Glomerular endothelial cell (primary cell): ENCODE data around the gene IDUA. TPM values are rescaled to one million over a fixed set of nuclear protein-coding genes. Genes with fewer than 3 reads are reported as not detected.
"Not testable (repeated sequence)": the region's sequence is repeated elsewhere in the genome, so short reads cannot be mapped to it uniquely, and the experiment has no call there.

Experiments
- DNase-seq: peaks from one replicate; pipeline ENCODE4 v3.0.0-alpha.2; 2011; ENCODE audit warnings: low read depth, low spot score; ENCODE audit errors: extremely low read depth
- total RNA-seq: library from RNA; depleted of rRNA; stranded (reverse); fragments of >200 nt; gene quantifications from 2 replicates; pipeline ENCODE4 v1.2.3, GENCODE V29; 2015

IDUA gene
- total RNA-seq, 1 donor from 2014 or later, result 47.9 TPM

DNA sequence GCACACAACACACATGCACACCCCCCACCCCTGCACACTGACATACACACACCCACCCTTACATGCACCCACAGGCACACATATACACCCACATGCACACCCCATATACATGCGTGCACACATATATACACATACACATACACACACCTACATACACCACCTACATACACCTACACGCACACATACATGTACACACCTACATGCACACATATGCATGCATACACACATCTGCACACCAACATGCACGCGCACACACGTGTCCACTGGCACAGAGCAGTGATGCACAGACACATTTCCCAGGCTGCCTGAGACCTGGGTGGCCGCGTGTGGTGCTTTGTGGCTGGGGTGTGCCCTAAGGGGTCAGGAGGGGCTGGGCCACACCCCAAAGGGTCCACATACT is 56.3 kb downstream of the IDUA start:
- DNase-seq, result no peak

DNA sequence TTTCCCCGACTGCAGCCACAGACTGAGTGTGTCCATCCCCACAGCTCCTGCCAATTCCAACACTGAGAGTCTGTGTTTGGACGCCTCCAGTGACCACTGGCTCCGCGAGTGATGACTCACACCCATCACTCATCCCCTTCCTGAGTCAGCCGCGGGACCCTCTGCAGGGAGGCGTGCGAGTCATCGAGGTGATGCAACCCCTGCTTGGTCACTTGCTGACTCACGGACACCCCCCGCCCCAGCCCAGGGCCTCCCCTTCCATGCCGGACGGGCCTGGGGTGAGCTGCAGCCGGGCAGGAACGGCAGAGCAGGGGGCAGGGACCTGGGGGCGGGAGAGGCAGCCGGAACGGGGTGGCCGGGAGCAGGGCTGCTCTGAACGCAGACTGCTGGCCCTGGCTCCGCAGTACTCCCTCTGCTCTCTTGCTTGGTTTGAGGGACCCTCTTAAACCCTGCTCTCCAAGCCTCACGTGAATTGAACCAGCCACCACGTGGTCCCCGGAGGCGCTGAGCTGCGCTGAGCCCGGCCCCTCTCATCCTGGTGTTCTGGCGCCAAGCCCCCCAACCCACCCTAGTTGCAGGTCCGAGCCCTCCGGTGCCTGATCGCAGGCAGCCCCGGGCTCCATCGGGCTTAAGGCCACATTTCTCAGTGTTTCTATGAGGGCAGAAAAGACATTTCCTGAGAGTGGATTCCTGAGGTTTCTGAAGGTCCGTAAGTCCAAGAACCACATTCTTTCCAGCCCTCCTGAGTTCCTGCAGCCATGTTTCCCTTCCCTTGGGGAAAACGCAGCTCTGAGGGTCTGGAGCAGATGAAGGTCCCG is 57.0 kb downstream of the IDUA start:
- peak; percentile 83 for DNase-seq

DNA sequence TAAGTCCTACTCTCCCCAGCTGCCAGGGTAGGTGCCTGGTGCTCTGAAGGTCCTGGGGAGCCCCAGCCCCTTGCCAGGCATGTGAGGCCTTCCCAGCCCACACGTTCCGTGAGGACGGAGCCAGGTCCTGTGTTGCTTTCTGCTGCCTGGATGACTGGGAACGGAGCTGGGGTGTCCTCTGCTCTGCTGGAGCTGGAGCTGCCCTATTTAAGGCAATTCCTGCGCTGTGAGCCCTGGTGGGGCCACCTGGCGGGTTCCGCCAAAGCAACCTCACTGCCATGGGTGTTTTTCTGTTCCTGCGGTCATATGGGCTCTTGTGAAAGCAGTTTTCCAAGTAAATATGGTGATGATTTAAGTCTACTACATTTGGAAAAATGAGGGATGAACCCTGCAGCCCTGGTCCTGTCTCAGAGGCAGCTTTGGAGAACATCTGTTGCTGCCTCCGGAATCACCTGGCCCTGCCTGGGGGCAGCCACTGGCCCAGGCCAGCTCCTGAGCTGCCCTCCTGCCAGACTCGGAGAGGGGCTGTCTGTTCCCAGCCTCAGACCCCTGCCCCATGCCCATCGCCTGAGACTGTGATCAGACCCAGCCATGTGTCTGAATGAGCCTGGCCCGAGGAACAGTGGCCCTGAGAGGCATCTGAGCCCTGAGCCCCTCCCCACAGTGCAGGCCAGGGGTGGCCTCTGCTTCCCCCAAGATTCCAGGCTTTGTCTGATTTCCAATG is 57.8 kb downstream of the IDUA start:
- no peak for DNase-seq

DNA sequence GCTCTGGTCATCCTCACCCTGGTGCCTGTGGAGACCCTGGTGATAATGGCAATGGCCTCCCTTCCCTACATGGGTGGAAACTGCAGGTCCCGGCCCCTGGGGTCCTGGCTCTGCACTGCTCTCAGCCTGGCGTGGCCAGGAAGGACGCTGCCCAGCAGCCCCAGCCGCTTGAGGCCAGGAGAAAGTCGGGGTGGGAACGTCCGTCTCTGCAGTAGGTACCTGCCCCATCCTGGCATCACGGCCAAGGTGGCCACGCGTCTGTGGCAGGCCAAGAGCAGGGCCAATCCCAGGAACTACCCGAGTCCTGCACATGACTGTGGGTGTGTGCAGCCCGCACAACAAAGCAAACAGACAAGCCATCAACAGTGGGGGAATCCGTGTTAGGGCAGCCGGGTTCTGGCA is 58.4 kb downstream of the IDUA start:
- DNase-seq, result no peak

DNA sequence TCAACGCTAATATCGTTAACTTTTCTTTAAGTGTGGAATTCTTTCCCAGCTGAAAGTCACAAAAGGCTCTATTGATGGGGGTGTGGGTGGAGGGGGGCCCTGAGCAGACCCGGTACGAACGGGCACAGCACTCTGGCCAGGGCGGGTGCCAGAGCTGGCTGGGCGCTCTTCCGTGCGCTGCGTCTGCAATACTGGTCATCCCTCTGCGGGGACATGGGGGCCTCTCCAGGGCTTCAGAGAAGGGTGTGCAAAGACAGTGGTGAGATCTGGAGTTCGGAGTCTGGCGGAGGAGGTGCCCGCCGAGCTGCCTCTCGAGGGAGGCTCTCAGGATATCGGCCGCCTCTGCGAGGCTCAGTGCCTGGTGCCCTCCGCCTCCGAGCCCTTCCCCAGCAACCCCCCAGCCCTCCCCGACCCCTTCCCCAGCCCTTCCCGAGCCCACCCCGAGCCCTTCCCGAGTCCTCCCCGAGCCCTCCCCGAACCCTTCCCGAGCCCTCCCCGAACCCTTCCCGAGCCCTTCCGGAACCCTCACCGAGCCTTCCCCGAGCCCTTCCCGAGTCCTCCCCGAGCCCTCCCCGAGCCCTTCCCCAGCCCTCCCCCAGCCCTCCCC is 58.9 kb downstream of the IDUA start:
- no peak for DNase-seq

DNA sequence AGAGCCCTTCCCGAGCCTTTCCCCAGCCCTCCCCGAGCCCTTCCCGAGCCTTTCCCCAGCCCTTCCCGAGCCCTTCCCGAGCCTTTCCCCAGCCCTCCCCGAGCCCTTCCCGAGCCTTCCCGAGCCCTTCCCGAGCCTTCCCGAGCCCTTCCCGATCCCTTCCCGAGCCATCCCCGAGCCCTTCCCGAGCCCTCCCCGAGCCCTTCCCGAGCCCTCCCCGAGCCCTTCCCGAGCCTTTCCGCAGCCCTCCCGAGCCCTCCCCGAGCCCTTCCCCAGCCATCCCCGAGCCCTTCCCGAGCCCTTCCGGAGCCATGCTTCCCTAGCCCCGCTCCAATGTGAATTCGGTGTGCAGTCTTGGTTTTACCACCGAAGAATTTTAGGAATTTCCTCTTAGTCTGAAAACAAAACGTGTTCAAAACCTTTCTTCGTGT is 59.8 kb downstream of the IDUA start:
- not testable (repeated sequence) for DNase-seq

DNA sequence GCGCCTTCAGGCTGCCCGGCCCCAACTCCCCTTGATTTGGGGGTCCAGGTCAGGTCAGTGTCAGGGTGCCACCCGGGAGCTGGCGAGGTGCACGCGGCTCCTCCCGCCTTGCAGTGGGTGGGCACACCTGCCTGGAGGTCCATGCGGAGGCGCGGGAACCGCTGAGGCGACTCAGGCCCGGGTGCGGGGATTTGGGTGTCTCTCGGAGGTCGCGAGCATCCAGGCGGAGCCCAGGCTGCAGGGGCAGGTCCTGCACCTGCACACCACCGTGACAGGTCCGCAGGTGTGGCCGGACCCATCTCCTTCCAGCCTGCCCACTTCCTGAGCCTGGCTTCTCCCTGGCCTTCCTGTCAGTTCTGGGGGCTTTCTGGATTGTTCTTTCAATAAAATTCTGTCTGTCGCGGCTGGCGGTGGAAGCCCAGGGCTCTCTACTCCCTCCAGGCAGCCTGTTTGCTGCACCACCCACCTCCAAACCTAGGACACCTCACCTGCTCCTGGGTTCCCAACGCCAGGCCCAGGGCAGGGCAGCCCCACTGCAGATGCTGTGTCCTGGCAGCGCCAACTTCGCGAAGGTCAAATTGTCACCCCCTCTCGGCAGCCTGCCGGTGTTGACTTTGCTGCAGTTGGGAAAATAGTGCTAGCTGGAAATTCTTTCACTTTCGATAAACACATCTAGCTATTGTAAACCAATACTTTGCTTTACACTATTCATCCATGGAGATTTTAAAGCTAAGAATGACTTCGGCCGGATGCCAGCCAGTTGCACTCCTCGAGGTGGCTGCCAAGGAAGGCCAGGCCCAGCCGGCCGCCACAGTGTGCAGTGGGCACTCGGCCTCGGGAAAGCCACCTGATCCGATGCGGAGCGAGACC is 60.5 kb downstream of the IDUA start:
- DNase-seq, result no peak

DNA sequence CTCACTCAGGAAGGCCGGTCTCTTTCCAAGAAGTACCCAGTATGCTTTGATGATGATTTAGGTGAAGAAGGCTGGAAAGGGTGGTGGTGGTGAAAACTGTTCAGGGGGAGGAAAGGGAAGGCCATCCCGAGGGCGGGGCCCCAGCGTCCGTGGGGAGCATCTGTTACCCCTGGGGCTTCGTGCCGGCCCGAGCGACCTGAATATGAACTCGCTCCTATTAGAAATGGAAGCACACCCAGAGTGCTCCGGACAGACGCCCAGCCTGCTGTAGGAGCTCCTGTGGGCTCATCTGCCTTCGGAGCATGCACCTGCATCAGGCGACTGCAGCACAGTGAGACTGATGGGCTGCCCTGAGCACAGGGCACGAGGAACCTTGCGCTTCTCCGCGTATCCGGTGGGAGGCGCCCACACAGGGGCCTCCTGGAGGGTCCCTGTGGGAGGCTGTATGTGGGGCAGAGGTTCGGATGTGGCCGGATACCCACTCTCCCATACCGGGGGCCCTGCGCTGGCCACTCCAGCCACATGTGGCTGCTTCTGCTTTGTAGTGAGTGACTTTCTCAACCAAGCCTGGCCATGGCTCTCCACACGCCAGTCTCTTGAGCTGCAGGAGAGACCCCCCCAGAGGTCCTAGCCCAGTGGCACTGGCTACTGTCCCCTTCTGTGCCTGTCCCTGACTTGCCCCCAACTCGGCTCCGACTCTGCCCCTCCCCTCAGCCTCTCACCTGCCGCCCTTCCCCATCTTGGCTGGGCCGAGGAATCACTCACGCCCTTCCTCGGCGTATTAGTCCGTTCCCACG is 61.3 kb downstream of the IDUA start:
- no peak for DNase-seq

DNA sequence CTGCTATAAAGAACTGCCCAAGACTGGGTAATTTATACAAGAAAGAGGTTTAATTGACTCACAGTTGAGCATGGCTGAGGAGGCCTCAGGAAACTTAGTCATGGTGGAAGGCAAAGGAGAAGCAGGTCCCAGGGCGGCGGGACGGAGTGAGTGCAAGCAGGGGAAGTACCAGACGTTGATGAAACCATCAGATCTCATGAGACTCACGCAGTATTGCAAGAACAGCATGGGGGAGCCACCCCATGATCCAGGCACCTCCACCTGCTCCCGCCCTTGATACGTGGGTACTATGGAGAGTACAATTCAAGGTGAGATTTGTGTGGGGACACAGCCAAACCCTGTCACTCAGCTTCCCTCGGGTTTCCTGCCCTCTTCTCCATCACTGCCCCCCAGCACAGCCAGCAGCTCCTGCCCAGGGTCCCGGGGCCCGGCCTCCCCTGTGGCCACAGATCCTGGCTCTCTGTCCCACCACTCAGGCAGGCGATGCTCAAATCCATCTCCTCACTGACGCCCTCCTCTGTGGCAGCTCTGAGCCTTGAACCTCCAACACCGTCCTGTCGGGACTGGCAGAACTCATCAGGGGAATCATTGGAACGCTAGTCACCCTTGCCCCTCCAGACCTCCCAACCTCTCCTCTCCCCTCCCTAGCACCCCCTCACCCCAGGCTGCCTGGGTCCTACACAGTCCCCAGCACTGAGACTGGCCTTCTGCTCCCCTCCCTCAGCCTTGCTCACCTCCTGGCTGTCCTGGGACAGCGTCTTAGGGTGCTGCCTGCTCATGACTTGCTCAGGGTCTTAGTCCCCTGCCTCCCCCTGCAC is 62.1 kb downstream of the IDUA start:
- DNase-seq, result no peak

DNA sequence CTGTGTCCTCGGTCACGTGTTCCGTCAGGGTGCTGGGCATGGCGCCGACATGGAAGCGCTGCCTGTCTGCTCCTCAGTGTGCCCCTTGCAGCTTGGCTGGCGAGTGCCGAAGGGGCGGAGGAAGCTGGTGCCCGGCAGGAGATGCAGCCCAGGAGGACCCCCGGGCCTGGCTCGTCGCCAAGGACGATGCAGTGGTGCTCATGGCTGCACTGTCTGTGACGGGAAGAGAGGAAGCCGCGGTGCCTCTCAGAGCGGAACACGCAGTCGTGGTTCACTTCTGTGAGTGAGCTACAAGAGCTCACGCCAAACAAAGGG is 62.7 kb downstream of the IDUA start:
- DNase-seq, result no peak

DNA sequence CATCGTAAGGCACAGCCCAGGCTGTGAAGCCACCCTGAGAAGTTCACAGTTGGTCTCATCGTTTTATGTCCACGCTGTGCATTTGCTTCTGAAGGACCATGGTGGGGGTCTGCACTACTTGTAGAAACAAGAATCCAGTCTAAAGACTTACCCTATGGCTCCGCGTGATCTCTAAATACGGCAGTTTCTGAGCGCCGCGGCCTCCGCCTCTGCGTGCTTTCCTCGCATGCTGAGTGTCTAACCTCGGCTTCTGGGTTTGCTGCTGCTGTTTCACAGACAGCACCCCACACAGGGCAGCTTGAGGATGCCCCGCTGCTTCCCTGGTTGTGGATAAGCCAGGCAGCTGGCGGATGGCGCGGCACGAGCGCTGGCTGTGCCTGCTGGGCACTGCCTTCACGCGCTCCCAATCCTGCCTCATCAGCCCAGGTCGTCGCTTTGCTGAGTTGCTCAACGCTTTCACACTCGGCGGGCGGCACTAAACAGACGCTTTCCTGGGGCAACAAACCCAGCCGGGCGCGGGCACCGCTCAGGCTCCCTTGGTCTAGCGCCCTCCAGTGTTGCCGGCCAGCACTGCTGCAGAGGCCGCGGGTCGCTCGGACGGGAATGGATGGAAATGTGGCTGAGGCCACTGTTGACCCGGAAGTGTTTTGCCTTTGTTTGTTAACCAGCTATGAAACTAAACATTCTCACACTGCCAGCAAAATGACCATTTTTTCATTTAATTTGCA is 63.8 kb downstream of the IDUA start:
- no peak for DNase-seq

DNA sequence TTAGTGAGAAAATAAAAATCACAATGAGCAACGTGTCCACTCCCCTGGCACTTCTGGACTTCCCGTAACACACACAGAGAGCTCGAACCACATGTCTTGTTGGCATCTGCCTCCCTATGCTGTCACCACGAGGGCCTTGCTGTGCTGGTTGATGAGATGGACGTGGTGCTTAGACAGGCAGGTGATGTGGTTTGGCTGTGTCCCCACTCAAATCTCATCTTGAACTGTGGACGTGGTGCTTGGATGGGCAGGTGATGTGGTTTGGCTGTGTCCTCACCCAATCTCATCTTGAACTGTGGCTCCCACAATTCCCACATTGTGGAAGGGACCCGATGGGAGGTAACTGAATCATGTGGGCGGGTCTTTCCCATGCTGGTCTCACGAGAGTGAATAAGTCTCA is 64.6 kb downstream of the IDUA start:
- DNase-seq, result no peak

DNA sequence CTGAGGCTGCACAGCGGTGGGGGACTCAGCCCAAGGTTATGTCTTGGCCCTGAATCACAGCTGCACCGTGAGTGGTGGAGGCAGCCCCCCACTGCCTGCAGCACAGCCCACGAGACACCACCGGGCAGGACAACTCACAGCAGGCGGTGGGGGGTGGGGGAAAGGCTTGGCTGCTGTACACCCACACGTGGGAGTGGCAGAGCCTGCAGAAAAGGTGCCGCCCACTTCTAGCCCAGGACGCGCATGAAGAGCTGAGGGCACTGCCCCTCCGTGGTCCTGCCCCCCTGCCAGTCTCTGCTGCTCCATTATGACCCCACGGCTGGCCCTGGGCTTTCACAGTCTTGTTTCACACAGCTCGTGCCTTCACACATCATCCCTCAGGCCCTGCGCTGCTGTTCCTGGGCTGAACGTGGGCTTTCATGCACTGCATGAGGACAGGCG is 65.4 kb downstream of the IDUA start:
- DNase-seq, result no peak

DNA sequence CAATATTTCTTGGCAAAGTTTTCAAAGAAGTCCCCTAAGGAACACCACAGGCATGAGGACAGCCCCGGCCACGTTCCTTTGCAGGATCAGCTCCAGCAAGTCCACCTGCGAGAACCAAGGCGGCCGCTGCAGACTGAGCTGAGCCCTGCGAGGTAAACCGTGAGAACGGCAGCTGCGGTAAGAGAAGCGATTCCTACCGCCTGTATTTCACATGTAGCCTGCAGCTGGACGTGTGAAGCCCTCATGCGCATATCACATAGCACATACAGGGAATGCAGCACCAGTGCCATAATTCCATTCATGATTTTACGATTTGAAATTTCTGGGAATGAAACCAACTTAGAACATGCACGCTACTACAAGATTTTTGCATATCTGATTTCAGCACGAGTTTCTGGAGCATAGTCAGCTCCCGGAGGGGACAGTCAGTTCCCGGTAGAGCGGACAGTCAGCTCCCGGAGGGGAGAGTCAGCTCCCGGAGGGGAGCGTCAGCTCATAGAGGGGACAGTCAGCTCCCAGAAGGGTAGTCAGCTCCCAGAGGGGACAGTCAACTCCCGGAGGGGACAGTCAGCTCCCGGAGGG is 66.3 kb downstream of the IDUA start:
- no peak for DNase-seq

DNA sequence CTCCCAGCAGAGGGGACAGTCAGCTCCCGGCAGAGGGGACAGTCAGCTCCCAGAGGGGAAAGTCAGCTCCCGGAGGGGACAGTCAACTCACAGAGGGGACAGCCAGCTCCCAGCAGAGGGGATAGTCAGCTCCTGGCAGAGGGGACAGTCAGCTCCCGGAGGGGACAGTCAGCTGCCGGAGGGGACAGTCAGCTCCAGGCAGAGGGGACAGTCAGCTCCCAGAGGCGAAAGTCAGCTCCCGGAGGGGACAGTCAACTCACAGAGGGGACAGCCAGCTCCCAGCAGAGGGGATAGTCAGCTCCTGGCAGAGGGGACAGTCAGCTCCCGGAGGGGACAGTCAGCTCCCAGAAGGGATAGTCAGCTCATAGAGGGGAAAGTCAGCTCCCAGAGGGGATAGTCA is 67.0 kb downstream of the IDUA start:
- not testable (repeated sequence) for DNase-seq
